Ureter (tissue), 1 donor: ENCODE measurements around the gene OR10H1. TPM values are rescaled to one million over a fixed set of nuclear protein-coding genes. Genes with fewer than 3 reads are reported as not detected.
A peak's percentile ranks its signal among the peaks of the same experiment; 100 is the strongest.
"Not testable (repeated sequence)": the region's sequence is repeated elsewhere in the genome, so short reads cannot be mapped to it uniquely, and the experiment has no call there.

Experiments used
- DNase-seq: peaks from one replicate; pipeline ENCODE4 v3.0.0-alpha.2; 2020; ENCODE audit warnings: low spot score
- total RNA-seq: library from RNA; stranded (reverse); gene quantifications from one replicate; pipeline ENCODE4 v1.2.4, GENCODE V29; 2023
- donor health status: DM: yes; HTN: yes; CAD: no.

Gene OR10H1, protein sequence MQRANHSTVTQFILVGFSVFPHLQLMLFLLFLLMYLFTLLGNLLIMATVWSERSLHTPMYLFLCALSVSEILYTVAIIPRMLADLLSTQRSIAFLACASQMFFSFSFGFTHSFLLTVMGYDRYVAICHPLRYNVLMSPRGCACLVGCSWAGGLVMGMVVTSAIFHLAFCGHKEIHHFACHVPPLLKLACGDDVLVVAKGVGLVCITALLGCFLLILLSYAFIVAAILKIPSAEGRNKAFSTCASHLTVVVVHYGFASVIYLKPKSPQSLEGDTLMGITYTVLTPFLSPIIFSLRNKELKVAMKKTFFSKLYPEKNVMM
- 0.60 TPM for total RNA-seq

GRCh38 chr19:15815306-15815705 lies at the start of gene OR10H1:
Gene OR10H1, minus strand, starts transcription at chr19:15815664. Its CDS starts 7,627 bp downstream, at chr19:15808037.
- DNase-seq, result peak; percentile 59

DNA sequence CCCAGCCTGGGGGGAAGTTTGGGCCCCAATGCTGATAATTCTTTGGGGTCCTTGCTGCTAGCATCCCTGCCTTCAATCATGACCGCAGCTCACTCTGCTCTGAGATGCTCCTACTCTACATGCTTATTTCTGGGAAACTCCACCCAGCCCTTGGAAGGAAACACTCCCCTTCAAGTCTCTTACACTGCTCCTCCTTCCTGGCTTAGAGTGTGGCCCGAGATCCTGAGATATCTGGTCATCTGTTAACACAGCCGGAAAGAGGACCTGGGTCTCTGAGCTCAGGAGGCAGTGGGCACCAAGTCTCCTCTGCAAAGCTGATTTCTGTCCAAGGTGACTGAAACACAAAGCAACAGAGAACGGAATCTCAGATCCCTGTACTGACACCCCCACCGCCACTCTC lies 49.4 kb upstream of the OR10H1 start:
- DNase-seq, result no peak

DNA sequence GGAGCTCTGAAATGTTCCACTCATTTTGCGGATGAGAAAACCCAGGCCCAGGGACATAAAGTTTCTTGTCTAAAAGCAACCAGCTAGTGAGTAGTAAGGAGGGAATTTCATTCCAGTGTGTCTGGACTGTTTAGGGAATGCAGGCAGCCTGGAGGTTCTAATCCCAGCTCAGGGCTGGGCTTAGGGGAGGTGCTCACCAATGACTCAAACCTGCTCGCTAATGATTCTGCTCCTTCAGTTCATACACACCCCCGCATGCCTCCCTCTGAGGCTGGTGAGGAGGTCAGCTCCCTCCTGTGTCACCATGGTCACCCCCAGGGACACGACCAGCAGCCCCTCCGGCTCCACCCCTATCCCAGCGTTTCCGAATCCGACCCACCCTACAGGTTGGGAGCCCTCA lies 47.8 kb upstream of the OR10H1 start:
- DNase-seq, result no peak

GRCh38 chr19:15862444-15862843 lies 47.0 kb upstream of the OR10H1 start:
- DNase-seq, result no peak

- no peak for DNase-seq
Measured at GRCh38 chr19:15860522-15860921, 45.1 kb upstream of the OR10H1 start.

GRCh38 chr19:15859187-15859586 lies 43.7 kb upstream of the OR10H1 start:
- no peak for DNase-seq

GRCh38 chr19:15850385-15850784 lies 34.9 kb upstream of the OR10H1 start:
- DNase-seq, result no peak

DNA sequence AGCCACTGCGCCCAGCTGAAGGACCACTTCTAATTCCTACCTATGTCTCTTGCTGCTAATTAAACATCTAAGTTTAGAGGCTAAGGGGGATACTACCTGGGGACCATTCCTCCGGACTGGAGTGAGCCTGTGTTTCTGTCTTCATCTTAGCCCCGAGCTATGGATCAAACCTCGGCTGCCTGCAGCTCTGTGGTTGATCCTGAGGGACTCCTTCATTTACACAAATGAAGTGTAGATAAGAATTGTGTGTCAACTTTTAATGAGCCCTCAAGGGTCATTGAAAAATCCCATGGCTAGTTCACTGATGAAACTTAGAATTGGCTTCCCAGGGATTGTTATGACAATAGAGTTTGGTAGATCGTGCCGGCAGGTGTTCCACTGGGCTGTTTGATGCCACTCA lies 31.5 kb upstream of the OR10H1 start:
- DNase-seq, result no peak

DNA sequence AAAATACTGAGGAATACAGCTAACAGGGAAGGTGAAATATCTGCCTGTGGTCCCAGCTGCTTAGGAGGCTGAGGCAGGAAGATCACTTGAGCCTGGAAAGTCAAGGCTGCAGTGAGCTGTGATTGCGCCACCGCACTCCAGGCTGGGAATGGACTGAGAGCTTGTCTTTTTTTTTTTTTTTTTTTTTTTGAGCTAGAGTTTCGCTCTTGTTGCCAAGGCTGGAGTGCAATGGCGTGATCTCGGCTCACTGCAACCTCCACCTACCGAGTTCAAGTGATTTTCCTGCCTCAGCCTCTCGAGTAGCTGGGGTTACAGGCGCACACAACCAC lies 28.4 kb upstream of the OR10H1 start:
- not testable (repeated sequence) for DNase-seq

DNA sequence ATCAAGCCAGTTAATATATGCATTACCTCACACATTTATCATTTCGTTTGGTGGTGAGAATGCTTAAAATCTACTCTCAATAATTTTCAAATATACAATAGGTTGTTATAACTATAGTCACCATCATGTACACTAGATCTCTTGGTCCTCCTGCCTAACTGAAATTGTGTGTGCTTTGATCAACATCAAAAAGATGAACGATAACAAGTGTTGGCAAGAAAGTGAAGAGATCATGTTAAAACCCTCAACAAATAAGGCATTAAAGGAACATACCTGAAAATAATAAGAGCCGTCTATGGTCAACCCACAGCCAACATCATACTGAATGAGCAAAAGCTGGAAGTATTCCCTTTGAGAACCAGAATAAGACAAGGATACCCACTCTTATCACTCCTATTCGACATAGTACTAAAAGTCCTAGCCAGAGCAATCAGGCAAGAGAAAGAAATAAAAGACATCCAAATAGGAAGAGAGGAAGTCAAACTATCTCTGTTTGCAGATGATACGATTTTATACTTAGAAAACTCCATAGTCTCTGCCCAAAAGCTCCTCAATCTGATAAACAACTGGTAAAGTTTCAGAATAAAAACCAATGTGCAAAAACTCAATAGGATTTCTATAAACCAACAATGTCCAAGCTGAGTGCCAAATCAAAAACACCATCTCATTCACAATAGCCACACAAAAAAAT lies 27.9 kb upstream of the OR10H1 start:
- no peak for DNase-seq

GRCh38 chr19:15841875-15842569 lies 26.6 kb upstream of the OR10H1 start:
- DNase-seq, result no peak

GRCh38 chr19:15840833-15841232 lies 25.4 kb upstream of the OR10H1 start:
- DNase-seq, result no peak

DNA sequence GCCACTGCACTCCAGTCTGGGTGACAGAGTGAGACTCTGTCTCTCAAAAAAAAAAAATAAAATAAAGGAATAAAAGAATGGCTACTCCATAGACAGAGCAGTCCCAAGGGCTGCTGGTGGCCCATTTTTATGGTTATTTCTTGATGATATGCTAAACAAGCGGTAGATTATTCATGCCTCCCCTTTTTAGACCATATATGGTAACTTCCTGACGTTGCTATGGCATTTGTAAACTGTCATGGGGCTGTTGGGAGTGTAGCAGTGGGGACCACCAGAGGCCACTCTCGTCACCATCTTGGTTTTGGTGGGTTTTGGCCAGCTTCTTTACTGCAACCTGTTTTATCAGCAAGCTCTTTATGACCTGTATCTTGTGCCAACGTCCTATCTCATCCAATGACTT lies 24.4 kb upstream of the OR10H1 start:
- not testable (repeated sequence) for DNase-seq

DNA sequence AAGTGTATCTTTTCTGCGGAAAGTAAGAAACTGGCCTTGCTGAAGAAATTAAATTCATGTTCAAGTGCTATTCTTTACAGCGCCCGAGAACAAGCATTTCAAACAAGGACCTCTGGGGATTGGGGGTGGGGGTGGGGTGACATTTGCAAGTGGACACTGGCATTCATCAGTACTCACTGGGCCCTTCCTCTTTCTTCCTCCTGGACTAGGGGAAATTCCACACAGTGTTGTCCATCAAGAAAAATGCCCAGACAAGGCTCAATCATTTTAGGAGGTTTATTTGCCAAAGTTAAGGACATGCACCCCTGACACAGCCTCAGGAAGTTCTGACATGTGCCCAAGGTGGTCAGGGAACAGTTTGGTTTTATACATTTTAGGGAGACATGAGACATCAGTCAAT lies 22.9 kb upstream of the OR10H1 start:
- DNase-seq, result no peak

DNA sequence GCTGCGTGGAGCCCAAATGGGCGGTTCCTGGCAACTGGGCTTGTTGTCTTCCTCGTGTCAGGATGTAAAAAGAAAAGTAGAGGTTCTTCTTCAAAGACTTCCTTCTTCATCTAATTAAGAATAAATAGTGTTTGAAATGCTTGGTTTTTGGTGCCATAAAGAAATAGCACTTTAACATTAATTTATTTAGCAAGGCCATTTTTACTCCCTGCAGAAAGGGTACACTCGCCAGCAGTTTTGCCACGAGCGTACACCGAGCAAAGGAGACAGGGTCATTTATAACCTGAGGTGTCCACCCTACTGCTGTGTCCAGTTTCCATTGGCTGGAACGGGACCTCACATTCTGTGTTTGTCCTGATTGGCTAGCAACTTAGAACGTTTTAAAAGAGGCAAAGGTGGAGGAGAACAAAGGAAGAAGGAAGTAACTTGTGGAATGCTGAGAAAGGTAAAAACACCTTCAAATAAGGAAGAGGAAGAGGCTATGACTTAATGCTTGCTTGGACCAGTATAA lies 21.8 kb upstream of the OR10H1 start:
- DNase-seq, result peak; percentile 73

DNA sequence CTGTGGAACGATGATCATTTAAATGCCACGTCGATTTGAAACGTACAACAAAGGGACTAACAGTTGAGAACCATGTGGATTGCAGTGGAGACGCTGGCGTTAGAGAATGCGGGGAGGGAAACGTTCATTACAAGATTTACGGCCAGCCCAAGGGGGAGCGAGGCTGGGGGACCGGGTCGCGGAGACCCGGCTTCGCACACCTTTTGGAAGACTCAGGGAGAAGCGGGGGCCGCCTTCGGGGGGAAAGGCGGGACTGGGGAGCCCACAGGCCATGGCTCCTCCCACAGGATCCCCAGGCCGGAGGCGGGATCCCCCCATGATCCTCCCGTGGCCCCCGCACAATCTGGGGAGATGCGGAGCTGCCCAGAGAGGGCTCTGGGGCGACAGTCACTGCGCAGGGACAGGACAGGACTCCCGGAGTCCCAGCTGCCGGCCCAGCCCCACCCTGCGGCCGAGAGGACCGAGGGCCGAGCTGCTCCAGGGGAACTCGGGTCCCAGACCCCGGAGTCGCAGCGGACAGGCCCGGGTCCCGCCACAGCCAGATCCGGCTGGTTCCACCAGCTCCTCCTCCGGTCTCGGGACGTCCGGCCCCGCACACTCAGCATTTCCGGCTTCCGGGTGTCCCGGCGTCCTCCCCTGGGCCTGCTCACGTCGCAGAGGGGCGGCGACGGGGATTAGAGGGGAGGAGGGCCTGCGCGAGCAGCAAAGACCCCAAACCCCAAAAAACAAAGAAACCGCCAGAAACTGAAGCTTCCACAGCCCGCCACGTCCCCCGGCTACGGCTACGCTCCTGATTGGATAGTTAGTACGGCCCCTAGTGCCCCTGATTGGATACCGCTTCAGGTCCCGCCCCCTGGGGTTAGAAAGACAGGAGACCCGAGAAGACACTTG lies 21.1 kb upstream of the OR10H1 start:
- peak; percentile 97 for DNase-seq

GRCh38 chr19:15835565-15836329 lies 20.3 kb upstream of the OR10H1 start:
- DNase-seq, result not testable (repeated sequence)

- DNase-seq, result not testable (repeated sequence)
Measured at GRCh38 chr19:15834232-15834631, 18.8 kb upstream of the OR10H1 start.

GRCh38 chr19:15831626-15832025 lies 16.2 kb upstream of the OR10H1 start:
- DNase-seq, result no peak

DNA sequence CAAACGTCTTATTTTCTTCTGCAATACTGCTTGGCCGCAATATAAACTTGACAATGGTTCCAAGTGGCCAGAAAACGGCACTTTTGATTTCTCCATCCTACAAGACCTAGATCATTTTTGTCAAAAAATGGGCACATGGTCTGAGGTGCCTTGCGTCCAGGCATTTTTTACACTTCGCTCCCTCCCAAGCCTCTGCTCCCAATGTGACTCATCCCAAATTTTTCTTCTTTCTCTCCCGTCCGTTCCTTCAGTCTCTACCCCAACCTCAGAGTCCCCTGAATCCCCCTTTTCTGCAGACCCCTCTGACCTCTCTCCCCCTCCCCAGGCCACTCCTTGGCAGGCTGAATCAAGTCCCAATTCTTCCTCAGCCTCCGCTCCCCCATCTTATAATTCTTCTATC lies 14.3 kb upstream of the OR10H1 start:
- DNase-seq, result no peak

DNA sequence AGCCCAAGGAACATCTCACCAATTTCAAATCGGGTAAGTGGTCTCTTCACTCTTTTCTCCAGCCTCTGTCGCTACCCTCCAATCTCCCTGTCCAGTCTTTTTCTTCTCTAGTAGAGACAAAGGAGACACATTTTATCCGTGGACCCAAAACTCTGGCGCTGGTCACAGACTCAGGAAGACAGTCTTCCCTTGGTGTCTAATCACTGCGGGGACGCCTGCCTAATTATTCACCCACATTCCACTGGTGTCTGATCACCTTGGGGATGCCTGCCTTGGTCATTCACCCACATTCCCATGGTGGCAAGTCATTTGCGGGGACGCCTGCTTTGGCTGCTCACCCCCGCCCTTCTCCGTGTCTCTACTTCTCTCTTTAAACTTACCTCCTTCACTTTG lies 13.8 kb upstream of the OR10H1 start:
- DNase-seq, result no peak
